GM12872 (cell line): ENCODE data around the gene TMEM218.

ENCODE experiments used
- TF ChIP-seq, protein P1 (sequence below): IDR thresholded peaks from 3 replicates; pipeline ENCODE4 v1.5.1; 2011; ENCODE audit warnings: low read depth, mild to moderate bottlenecking, low read length, moderate library complexity; ENCODE audit not compliant: insufficient read depth

Gene TMEM218

GRCh38 chr11:125082611-125083311 lies 28.7 kb downstream of the TMEM218 start:
- TF ChIP-seq, protein P1, sequence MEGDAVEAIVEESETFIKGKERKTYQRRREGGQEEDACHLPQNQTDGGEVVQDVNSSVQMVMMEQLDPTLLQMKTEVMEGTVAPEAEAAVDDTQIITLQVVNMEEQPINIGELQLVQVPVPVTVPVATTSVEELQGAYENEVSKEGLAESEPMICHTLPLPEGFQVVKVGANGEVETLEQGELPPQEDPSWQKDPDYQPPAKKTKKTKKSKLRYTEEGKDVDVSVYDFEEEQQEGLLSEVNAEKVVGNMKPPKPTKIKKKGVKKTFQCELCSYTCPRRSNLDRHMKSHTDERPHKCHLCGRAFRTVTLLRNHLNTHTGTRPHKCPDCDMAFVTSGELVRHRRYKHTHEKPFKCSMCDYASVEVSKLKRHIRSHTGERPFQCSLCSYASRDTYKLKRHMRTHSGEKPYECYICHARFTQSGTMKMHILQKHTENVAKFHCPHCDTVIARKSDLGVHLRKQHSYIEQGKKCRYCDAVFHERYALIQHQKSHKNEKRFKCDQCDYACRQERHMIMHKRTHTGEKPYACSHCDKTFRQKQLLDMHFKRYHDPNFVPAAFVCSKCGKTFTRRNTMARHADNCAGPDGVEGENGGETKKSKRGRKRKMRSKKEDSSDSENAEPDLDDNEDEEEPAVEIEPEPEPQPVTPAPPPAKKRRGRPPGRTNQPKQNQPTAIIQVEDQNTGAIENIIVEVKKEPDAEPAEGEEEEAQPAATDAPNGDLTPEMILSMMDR, result no peak

DNA sequence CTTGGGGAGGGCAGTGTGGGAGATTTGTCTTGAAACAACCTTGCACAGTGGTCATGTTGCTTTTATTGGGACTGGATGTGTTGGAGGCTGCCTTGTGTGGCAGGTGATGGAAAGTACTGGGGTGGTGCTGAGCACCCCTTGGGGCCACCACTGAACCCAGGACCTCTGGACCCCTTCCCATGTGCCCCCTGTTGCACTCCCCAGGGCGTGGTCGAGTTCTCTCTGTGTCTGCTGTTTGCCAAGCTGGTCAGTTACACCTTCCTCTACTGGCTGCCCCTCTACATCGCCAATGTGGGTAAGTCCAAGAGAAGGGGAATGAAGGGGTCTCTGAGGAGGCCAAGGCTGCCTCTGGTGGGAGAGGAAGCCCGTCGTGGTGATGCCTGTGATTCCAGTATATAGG lies 29.4 kb downstream of the TMEM218 start:
- TF ChIP-seq, protein P1, result no peak

- TF ChIP-seq, protein P1, result no peak
Observed at GRCh38 chr11:125081098-125081798, 30.2 kb downstream of the TMEM218 start.

DNA sequence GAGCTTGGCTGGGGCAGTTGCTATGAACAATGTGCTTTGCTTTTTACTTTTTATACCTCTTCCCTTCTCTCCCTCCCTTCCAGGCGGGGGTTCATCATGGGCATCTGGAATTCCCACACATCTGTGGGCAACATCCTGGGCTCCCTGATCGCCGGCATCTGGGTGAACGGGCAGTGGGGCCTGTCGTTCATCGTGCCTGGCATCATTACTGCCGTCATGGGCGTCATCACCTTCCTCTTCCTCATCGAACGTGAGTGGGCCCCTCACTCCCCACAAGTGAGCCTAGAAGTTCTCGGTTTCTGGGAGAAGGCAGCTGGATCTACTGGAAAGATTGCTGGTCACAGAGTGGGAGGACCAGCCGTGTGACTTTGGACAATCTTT lies 30.9 kb downstream of the TMEM218 start:
- TF ChIP-seq, protein P1, result no peak

GRCh38 chr11:125079878-125080530 lies 31.4 kb downstream of the TMEM218 start:
- TF ChIP-seq, protein P1, result no peak

DNA sequence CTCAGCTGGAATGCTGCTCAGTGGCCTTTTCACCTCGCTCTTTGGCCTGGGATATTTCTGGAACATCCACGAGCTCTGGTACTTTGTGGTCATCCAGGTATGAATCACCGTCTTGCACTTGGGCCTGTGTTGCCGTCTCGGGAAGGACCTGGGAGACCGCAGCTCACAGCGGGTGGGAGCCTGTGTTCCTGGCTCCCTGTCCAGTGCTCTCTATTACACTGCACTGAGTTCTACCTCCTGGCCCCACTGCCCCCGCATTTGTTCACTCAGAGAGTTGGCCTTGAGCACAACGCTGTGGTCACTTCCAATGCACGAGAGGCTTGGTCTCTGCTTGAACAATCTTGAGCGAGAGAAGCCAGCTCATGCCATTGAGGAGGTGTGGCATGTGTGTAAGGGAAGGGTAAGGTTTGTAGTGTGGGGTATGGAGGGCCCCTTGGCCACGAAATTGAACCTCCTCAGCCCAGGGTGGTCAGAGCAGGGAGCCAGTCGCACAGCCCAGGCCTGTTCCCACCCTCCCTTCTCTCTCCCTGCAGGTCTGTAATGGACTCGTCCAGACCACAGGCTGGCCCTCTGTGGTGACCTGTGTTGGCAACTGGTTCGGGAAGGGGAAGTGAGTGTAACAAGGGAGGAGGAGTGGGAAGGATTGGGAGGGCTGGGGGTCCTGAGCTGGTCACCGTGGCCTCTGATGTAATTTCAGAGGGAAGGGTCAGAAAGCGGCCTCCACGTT lies 32.1 kb downstream of the TMEM218 start:
- TF ChIP-seq, protein P1, result no peak

- TF ChIP-seq, protein P1, result no peak
Observed at GRCh38 chr11:125078516-125079140, 32.8 kb downstream of the TMEM218 start.
